H7 (cell line): ENCODE results near the gene ISG20. TPM values are rescaled to one million over a fixed set of nuclear protein-coding genes. Genes with fewer than 3 reads are reported as not detected.
A peak's percentile ranks its signal among the peaks of the same experiment; 100 is the strongest.

Experiments
- DNase-seq: peaks from one replicate; pipeline ENCODE4 v3.0.0; 2012
- H3K27me3 ChIP-seq: 2 replicates; pipeline ENCODE4 v1.6.0; 2011; ENCODE audit warnings: mild to moderate bottlenecking, low read length; ENCODE audit not compliant: control insufficient read depth, insufficient read depth
- H3K36me3 ChIP-seq: replicated peaks from 2 replicates; pipeline ENCODE4 v1.5.1; 2011; ENCODE audit warnings: low read length; ENCODE audit not compliant: control insufficient read depth, insufficient read depth
- H3K4me3 ChIP-seq: 2 replicates; pipeline ENCODE4 v1.5.1; 2011; ENCODE audit warnings: low read depth, mild to moderate bottlenecking, control low read depth, low read length, moderate library complexity; ENCODE audit not compliant: insufficient read depth
- total RNA-seq: library from RNA; depleted of rRNA; stranded (reverse); fragments of >200 nt; shearing (Covaris generic); gene quantifications from 2 replicates; pipeline ENCODE4 v1.2.3, GENCODE V29; 2014

The ISG20 gene
- total RNA-seq, 1 experiment from 2014 or later: 0.14 TPM

GRCh38 chr15:88651136-88651732, 12.4 kb downstream of the ISG20 start:
- no peaks in the 10 kb centered on the region for H3K36me3 ChIP-seq
- no peak overlapping the region for H3K4me3 ChIP-seq
- DNase-seq: peak; percentile 29
- H3K27me3 ChIP-seq: no peaks in the 10 kb centered on the region

- no peaks in the 10 kb centered on the region for H3K36me3 ChIP-seq
- H3K4me3 ChIP-seq: no peak overlapping the region
- peak; percentile 51 for DNase-seq
- no peaks in the 10 kb centered on the region for H3K27me3 ChIP-seq
Observed at GRCh38 chr15:88651971-88652370, 13.2 kb downstream of the ISG20 start.

- Histone ChIP-seq H3K4me3 (no peak overlapping the region), H3K36me3 (no peaks in the 10 kb centered on the region), H3K27me3 (no peaks in the 10 kb centered on the region)
- DNase-seq: peak; percentile 72
Observed at GRCh38 chr15:88652456-88653199, 13.8 kb downstream of the ISG20 start.

GRCh38 chr15:88653200-88654064, 14.6 kb downstream of the ISG20 start:
- Histone ChIP-seq H3K4me3 (no peak overlapping the region), H3K27me3 (no peaks in the 10 kb centered on the region), H3K36me3 (no peaks in the 10 kb centered on the region)
- DNase-seq: peak; percentile 54

DNA sequence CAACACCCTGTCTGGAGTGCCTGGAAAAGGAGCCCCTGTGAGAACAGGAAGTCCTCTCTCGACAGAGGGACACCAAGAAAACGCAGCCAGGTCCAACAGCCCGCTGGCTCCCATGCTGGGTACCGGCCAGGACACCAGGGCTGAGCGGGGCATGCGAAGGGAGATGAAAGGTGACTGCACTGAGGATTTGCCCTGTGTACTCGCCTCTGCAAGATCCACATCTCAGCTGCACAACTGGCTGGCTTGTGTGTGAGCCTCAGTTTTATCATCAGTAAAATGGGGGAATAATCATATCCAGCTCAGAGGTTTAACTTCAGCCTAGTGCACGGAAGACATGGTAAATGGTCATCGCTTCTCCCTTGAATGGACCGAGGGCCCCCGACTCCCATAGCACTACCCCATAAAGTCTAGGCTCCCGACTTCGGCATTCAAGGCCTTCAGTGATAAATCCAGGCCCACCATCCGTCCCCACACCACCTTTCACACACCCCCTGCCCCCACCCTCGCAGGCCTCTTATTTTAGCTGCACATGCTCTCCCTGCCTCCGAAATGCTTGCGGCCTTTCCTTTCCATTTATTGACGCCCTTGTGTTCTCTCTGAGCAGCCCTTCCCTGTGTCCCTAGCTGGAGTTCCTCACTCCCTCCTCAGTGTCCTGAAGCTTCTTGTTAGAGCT, 15.8 kb downstream of the ISG20 start:
- no peak overlapping the region for H3K4me3 ChIP-seq
- no peak for DNase-seq
- H3K27me3 ChIP-seq: no peaks in the 10 kb centered on the region
- H3K36me3 ChIP-seq: no peaks in the 10 kb centered on the region

DNA sequence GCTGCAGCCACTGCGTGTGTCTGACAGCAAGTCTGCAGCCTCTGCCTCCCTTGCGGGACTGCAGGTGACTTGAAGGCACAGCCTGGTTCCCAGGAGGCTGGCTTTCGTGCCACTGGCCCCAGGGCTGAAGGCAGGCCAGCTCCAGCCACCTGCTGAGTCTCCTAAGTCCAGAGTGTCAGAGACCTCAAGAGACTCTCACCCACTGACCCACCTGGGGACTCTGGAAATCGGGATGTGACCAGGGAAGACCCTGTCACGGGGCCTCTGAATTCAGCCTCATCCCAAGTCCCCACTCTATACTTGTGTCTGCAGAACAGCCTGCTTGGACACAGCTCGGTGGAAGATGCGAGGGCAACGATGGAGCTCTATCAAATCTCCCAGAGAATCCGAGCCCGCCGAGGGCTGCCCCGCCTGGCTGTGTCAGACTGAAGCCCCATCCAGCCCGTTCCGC, 16.3 kb downstream of the ISG20 start:
- Histone ChIP-seq H3K4me3 (no peak overlapping the region), H3K27me3 (no peaks in the 10 kb centered on the region), H3K36me3 (no peaks in the 10 kb centered on the region)
- no peak for DNase-seq

GRCh38 chr15:88655800-88656488, 17.1 kb downstream of the ISG20 start:
- H3K36me3 ChIP-seq: no peaks in the 10 kb centered on the region
- H3K27me3 ChIP-seq: no peaks in the 10 kb centered on the region
- H3K4me3 ChIP-seq: no peak overlapping the region
- no peak for DNase-seq

- H3K36me3 ChIP-seq: no peaks in the 10 kb centered on the region
- no peak for DNase-seq
- no peaks in the 10 kb centered on the region for H3K27me3 ChIP-seq
- no peak overlapping the region for H3K4me3 ChIP-seq
Observed at GRCh38 chr15:88656760-88657221, 18.0 kb downstream of the ISG20 start.

DNA sequence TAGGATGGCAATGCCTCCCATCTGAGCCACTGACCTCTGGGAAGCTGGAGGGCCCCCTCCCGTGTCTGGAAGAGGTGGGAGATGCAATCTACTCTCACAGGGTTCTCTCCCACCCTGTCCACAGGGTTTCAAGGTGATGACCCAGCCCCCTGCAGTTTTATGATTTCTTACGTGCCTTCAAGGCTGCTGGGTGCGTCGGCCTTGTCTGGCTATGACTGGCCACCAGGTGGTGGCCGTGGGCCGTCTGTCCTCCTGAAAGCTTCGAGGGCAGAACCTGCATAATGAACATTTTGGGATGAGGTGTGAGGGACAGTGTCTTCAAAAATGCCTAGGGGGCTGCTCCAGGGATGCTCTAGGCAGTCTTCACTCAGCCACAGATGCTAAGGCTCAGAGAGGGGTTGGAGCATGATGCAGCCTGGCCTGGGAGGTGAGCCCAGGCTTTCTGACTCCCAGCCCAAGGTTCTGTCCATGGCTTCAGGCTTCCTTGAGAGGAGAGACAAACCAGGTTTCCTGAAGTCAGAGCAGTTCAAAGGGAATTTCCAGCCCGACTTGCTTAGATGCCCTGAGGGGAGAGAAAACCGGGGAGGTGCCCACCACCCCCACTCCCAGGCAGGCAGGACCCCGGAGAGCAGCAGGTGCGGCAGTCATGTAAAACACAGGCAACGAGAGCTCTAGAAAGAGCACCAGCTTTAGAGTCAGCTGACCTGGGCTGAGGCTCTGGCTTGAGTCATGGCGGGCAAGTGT, 18.7 kb downstream of the ISG20 start:
- peak; percentile 88 for DNase-seq
- Histone ChIP-seq H3K4me3 (no peak overlapping the region), H3K27me3 (no peaks in the 10 kb centered on the region)

DNA sequence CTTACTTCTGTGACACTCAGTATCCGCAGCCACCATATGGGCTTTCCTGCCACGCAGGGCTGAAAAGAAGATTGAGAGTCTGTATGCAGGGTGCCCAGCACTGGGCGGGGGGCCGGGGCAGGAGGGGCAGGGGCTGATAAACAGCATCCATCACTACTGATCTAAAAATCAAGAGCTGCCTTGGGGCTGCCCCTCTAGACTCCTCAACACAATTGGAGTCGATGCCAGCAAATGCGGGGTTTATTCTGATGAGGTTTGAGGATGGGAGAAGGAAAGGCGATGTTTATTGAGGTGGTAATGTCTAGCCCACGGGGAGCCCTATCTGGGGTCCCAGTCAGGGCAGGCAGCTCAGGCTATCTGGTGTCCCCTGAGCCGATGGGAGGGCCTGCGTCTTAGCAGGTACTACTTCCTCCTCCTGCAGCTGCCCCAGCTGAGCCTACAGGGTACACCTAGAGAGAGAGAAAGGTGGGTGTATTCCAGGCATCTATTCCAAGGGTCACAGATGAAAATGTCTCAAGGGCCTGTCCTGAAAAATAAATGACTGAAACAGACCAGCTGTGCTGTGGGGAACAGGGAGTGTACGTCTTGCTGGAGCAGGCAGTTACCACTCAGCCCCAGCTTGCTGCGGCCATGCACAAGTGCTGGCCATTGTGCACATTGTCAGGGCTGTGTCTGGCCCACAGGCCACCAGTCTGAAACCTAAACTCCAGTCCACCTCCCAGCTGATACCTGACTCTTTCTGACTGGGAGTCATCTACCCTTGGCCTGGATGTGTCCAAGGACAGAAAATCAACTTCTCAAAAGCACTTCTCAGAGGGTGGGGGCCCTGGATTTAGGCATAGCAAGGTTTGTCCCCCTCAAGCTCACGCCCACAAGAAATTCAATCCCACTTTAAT, 19.5 kb downstream of the ISG20 start:
- no peak overlapping the region for H3K4me3 ChIP-seq
- no peaks in the 10 kb centered on the region for H3K36me3 ChIP-seq
- no peaks in the 10 kb centered on the region for H3K27me3 ChIP-seq
- no peak for DNase-seq

More for the DNA sequence above, 18.7 kb downstream of the ISG20 start:
- H3K36me3 ChIP-seq: no peaks in the 10 kb centered on the region

GRCh38 chr15:88658972-88659931, 20.4 kb downstream of the ISG20 start:
- H3K27me3 ChIP-seq: no peaks in the 10 kb centered on the region
- no peak overlapping the region for H3K4me3 ChIP-seq
- no peaks in the 10 kb centered on the region for H3K36me3 ChIP-seq
- DNase-seq: no peak
